Astrocyte (in vitro differentiated cells and primary cell): ENCODE results near the gene SPAST. TPM values are rescaled to one million over a fixed set of nuclear protein-coding genes. Genes with fewer than 3 reads are reported as not detected.
A peak's percentile ranks its signal among the peaks of the same experiment; 100 is the strongest.

Experiments
- DNase-seq: peaks from one replicate; pipeline ENCODE4 v3.0.0-alpha.2; 2010; ENCODE audit warnings: low read depth
- FAIRE-seq: peaks from 2 replicates; lab custom pipeline; 2011; peaks lifted over from hg19 to GRCh38; lab: Jason Lieb, UNC
- H2AFZ ChIP-seq: 2 replicates; pipeline ENCODE4 v1.6.0; 2012; ENCODE audit warnings: low read depth, low read length, inconsistent platforms
- H3K27ac ChIP-seq: 2 replicates; pipeline ENCODE4 v1.5.1; 2011; ENCODE audit warnings: low read depth, low read length, inconsistent platforms
- H3K27me3 ChIP-seq: 2 replicates; pipeline ENCODE4 v1.6.0; 2011; ENCODE audit warnings: low read length, inconsistent platforms; ENCODE audit not compliant: insufficient read depth
- H3K36me3 ChIP-seq: 2 replicates; pipeline ENCODE4 v1.5.1; 2011; ENCODE audit warnings: low read length, inconsistent platforms; ENCODE audit not compliant: insufficient read depth
- H3K4me1 ChIP-seq: 2 replicates; pipeline ENCODE4 v1.5.1; 2011; ENCODE audit warnings: low read length, inconsistent platforms; ENCODE audit not compliant: insufficient read depth
- H3K4me2 ChIP-seq: 2 replicates; pipeline ENCODE4 v1.6.0; 2012; ENCODE audit warnings: low read length, inconsistent platforms
- H3K4me3 ChIP-seq: 2 replicates; pipeline ENCODE4 v1.5.1; 2011; ENCODE audit warnings: low read depth, mild to moderate bottlenecking, low read length, inconsistent platforms; ENCODE audit not compliant: insufficient read depth
- H3K79me2 ChIP-seq: 2 replicates; pipeline ENCODE4 v1.6.0; 2012; ENCODE audit warnings: mild to moderate bottlenecking, low read length, inconsistent platforms; ENCODE audit not compliant: insufficient read depth
- H3K9ac ChIP-seq: 2 replicates; pipeline ENCODE4 v1.6.0; 2012; ENCODE audit warnings: mild to moderate bottlenecking, low read length, inconsistent platforms
- H3K9me3 ChIP-seq: 2 replicates; pipeline ENCODE4 v1.5.1; 2012; ENCODE audit warnings: low read depth, mild to moderate bottlenecking, low read length, inconsistent platforms; ENCODE audit not compliant: insufficient read depth
- H4K20me1 ChIP-seq: 2 replicates; pipeline ENCODE4 v1.6.0; 2012; ENCODE audit warnings: low read length, inconsistent platforms; ENCODE audit not compliant: insufficient read depth
- H3K27ac Mint-ChIP-seq: one replicate; pipeline ENCODE4 v1.8.0; 2021; ENCODE audit warnings: mild to moderate bottlenecking, mixed read lengths; ENCODE audit not compliant: unreplicated experiment
- H3K27me3 Mint-ChIP-seq: one replicate; pipeline ENCODE4 v1.8.0; 2021; ENCODE audit warnings: low read depth, mixed read lengths; ENCODE audit not compliant: unreplicated experiment
- H3K36me3 Mint-ChIP-seq: one replicate; pipeline ENCODE4 v1.8.0; 2021; ENCODE audit warnings: low read depth, mixed read lengths; ENCODE audit not compliant: unreplicated experiment
- H3K4me1 Mint-ChIP-seq: one replicate; pipeline ENCODE4 v1.8.0; 2021; ENCODE audit warnings: low read depth, mixed read lengths; ENCODE audit not compliant: unreplicated experiment
- H3K4me3 Mint-ChIP-seq: one replicate; pipeline ENCODE4 v1.8.0; 2021; ENCODE audit warnings: mild to moderate bottlenecking, moderate library complexity, mixed read lengths; ENCODE audit not compliant: unreplicated experiment
- H3K9me3 Mint-ChIP-seq: one replicate; pipeline ENCODE4 v1.8.0; 2021; ENCODE audit warnings: mild to moderate bottlenecking, mixed read lengths; ENCODE audit not compliant: unreplicated experiment
- EZH2 ChIP-seq: IDR thresholded peaks from 2 replicates; pipeline ENCODE4 v1.6.1; 2012; ENCODE audit warnings: mild to moderate bottlenecking, low read length, inconsistent platforms; ENCODE audit not compliant: insufficient read depth
- total RNA-seq: library from RNA; stranded (reverse); gene quantifications from 2 replicates; pipeline ENCODE4 v1.2.1, GENCODE V29; 2021
- TF ChIP-seq, protein P1 (sequence below): IDR thresholded peaks from 2 replicates; pipeline ENCODE4 v1.5.1; 2011; ENCODE audit warnings: low read depth, mild to moderate bottlenecking, inconsistent platforms, low read length, moderate library complexity; ENCODE audit not compliant: insufficient read depth

The SPAST gene
- total RNA-seq, 1 donor from 2014 or later: 18.0 TPM

DNA sequence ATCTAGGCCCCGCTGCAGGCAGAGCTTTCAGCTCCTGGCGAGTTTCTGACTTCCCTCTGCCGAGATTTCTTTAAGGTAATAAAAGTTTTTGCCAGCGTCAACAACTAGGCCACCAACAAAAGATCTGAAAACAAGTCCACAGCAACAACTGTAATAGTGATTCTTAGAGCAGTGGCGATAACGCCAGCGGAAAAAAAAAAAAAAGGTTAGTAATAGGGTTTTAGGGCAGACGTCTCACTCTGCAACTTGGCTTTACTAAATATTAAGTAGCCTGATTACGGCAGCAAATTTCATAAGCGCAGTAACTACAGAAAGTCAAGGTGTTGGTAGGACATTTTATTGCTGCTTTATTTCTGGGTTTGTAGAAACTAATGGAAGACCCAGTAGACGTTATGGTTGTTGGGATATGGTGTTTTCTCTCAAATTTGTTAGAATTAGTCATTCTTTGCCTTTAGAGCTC, 102.8 kb downstream of the SPAST start:
- Histone ChIP-seq H3K27me3 (no peaks in the 10 kb centered on the region), H3K9ac (peak overlapping the region; percentile 91), H3K4me3 (peak overlapping the region; percentile 96), H3K9me3 (no peaks in the 10 kb centered on the region), H3K79me2 (peaks cover 53% of the 10 kb centered on the region), H4K20me1 (no peaks in the 10 kb centered on the region), H3K36me3 (no peaks in the 10 kb centered on the region), H3K27ac (peak overlapping the region; percentile 79), H2AFZ (peak overlapping the region; percentile 92), H3K4me2 (peak overlapping the region; percentile 86), H3K4me1 (no peaks in the 10 kb centered on the region)
- Mint-ChIP-seq H3K4me3 (peak overlapping the region; percentile 100), H3K9me3 (no peaks in the 10 kb centered on the region), H3K27ac (peak overlapping the region; percentile 99), H3K4me1 (peaks cover 9% of the 10 kb centered on the region), H3K36me3 (peaks cover 5% of the 10 kb centered on the region), H3K27me3 (no peaks in the 10 kb centered on the region)
- no peak for DNase-seq
- TF ChIP-seq, protein P1, sequence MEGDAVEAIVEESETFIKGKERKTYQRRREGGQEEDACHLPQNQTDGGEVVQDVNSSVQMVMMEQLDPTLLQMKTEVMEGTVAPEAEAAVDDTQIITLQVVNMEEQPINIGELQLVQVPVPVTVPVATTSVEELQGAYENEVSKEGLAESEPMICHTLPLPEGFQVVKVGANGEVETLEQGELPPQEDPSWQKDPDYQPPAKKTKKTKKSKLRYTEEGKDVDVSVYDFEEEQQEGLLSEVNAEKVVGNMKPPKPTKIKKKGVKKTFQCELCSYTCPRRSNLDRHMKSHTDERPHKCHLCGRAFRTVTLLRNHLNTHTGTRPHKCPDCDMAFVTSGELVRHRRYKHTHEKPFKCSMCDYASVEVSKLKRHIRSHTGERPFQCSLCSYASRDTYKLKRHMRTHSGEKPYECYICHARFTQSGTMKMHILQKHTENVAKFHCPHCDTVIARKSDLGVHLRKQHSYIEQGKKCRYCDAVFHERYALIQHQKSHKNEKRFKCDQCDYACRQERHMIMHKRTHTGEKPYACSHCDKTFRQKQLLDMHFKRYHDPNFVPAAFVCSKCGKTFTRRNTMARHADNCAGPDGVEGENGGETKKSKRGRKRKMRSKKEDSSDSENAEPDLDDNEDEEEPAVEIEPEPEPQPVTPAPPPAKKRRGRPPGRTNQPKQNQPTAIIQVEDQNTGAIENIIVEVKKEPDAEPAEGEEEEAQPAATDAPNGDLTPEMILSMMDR: no peak
- no peak for TF ChIP-seq EZH2
- no peak for FAIRE-seq

DNA sequence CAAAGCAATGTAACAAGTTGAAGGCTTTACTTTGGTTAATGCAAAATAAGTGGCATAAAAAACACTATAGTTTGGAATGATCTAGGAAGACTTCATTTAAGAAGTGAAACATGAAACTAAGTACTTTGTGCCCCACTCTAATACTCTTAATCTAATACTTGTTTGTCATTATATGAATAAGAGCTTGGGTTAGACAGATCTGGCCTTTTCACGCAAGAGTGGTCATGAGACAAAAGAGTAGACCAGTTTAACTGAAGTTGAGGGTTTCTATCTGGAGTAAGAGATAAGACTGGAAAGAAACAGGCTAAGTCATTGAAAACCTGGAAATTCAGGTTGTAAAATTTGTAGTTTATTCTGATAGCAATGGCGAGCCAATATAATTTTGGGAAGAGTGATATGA, 105.2 kb downstream of the SPAST start:
- Histone ChIP-seq H3K79me2 (peaks cover 56% of the 10 kb centered on the region), H4K20me1 (no peaks in the 10 kb centered on the region), H3K27ac (no peak overlapping the region), H3K4me3 (no peak overlapping the region), H3K9me3 (no peaks in the 10 kb centered on the region), H3K27me3 (no peaks in the 10 kb centered on the region), H3K4me1 (no peaks in the 10 kb centered on the region), H3K4me2 (no peak overlapping the region), H3K36me3 (peaks cover 14% of the 10 kb centered on the region), H3K9ac (no peak overlapping the region), H2AFZ (no peak overlapping the region)
- peak overlapping the region; percentile 25 for H3K4me3 Mint-ChIP-seq
- no peaks in the 10 kb centered on the region for H3K9me3 Mint-ChIP-seq
- no peaks in the 10 kb centered on the region for H3K27me3 Mint-ChIP-seq
- H3K36me3 Mint-ChIP-seq: peaks cover 5% of the 10 kb centered on the region
- FAIRE-seq: no peak
- DNase-seq: no peak
- H3K4me1 Mint-ChIP-seq: peaks cover 9% of the 10 kb centered on the region
- TF ChIP-seq EZH2: no peak
- TF ChIP-seq, protein P1: no peak
- no peak overlapping the region for H3K27ac Mint-ChIP-seq

DNA sequence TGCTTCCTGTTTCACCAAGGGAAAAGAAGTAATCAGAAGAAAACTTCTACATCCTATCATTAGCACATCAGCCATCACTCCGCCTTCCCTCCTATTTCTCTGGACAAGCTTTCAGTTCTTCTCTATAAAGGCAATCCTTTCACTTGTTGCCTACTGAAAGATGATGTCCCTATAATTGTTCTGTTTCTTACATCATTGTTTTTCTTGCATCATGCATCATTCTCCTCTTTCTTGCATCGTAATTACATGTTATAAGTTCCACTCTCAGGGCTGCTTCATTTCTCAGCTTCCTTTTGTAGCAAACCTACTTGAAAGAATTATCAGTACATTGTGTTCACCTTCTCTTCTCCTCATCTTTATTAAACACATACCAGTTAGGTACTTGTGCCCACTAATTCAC, 109.5 kb downstream of the SPAST start:
- Histone ChIP-seq H3K27me3 (no peaks in the 10 kb centered on the region), H2AFZ (no peak overlapping the region), H3K9ac (no peak overlapping the region), H3K9me3 (no peaks in the 10 kb centered on the region), H3K27ac (no peak overlapping the region), H3K79me2 (peaks cover 28% of the 10 kb centered on the region), H3K4me1 (no peaks in the 10 kb centered on the region), H3K4me3 (no peak overlapping the region), H4K20me1 (no peaks in the 10 kb centered on the region), H3K4me2 (no peak overlapping the region), H3K36me3 (peaks cover 25% of the 10 kb centered on the region)
- no peak for DNase-seq
- no peak for TF ChIP-seq EZH2
- TF ChIP-seq, protein P1: no peak
- Mint-ChIP-seq H3K27me3 (no peaks in the 10 kb centered on the region), H3K9me3 (no peaks in the 10 kb centered on the region), H3K27ac (no peak overlapping the region), H3K36me3 (peaks cover 8% of the 10 kb centered on the region), H3K4me3 (no peak overlapping the region), H3K4me1 (no peaks in the 10 kb centered on the region)
- FAIRE-seq: no peak
